K562 (cell line): ENCODE results near the gene HRAS. TPM values are rescaled to one million over a fixed set of nuclear protein-coding genes. Genes with fewer than 3 reads are reported as not detected.
A peak's percentile ranks its signal among the peaks of the same experiment; 100 is the strongest.

Source experiments
- ARID3A ChIP-seq: IDR thresholded peaks from 2 replicates; pipeline ENCODE4 v1.6.1; 2012; ENCODE audit warnings: low read depth, low read length, improper control_type of control experiment, borderline replicate concordance
- CHD1 ChIP-seq: fragments of 200-600 bp; sonication (generic); IDR thresholded peaks from one replicate; pipeline ENCODE4 v1.6.1; 2012; ENCODE audit warnings: mild to moderate bottlenecking, moderate library complexity, low read length, inconsistent platforms
- E2F6 ChIP-seq, 2 experiments: IDR thresholded peaks; 2 replicates each; pipeline ENCODE4 v1.6.1; 2011; ENCODE audit warnings: borderline replicate concordance in 1 of 2, control low read depth in 1 of 2, low read depth in 1 of 2, low read length in 1 of 2, mild to moderate bottlenecking in 1 of 2, mixed read lengths in 1 of 2, moderate library complexity in 1 of 2; ENCODE audit not compliant: insufficient read depth in 1 of 2, insufficient read length in 1 of 2, poor library complexity in 1 of 2, severe bottlenecking in 1 of 2; ENCODE audit errors: extremely low read depth in 1 of 2
- GATAD2A ChIP-seq: fragments of 450-650 bp; IDR thresholded peaks from 2 replicates; pipeline ENCODE4 v1.6.1; 2017
- GTF2F1 ChIP-seq: IDR thresholded peaks from 2 replicates; pipeline ENCODE4 v1.6.1; 2011; ENCODE audit warnings: low read depth, low read length, improper control_type of control experiment
- JUN ChIP-seq, 2 experiments: sonication (generic) in 1 of 2; formaldehyde crosslinking in 1 of 2; IDR thresholded peaks; 2 replicates each; pipeline versions ENCODE4 v1.6.1 to v1.8.0; 2012 to 2022; ENCODE audit warnings: borderline replicate concordance in 2 of 2, mild to moderate bottlenecking in 2 of 2, improper control_type of control experiment in 1 of 2, low read depth in 1 of 2, low read length in 1 of 2, missing genetic modification reagents in 1 of 2
- L3MBTL2 ChIP-seq: fragments of 450-650 bp; IDR thresholded peaks from 2 replicates; pipeline ENCODE4 v1.6.1; 2016; ENCODE audit warnings: mild to moderate bottlenecking, moderate library complexity
- NCOA2 ChIP-seq, 2 experiments: fragments of 450-650 bp; IDR thresholded peaks; 2 replicates each; pipeline ENCODE4 v1.6.1; 2018; ENCODE audit warnings: mild to moderate bottlenecking in 2 of 2, moderate library complexity in 1 of 2; ENCODE audit not compliant: partially characterized antibody in 2 of 2
- RFX5 ChIP-seq: IDR thresholded peaks from 2 replicates; pipeline ENCODE4 v1.6.1; 2011; ENCODE audit warnings: low read depth, mild to moderate bottlenecking, improper control_type of control experiment, low read length
- SIN3A ChIP-seq, 2 experiments: fragments of 150-350 bp in 1 of 2; IDR thresholded peaks; 2 replicates each; pipeline ENCODE4 v1.6.1; 2011 to 2016; ENCODE audit warnings: borderline replicate concordance in 2 of 2, low read depth in 2 of 2, low read length in 2 of 2, mild to moderate bottlenecking in 2 of 2, moderate library complexity in 2 of 2; ENCODE audit not compliant: control insufficient read depth in 1 of 2
- SMAD4 ChIP-seq: fragments of 250-450 bp; sonication (Bioruptor Pico); conservative IDR thresholded peaks from 2 replicates; pipeline ENCODE4 v1.8.0; 2021; ENCODE audit warnings: inconsistent platforms, mild to moderate bottlenecking, moderate library complexity
- THAP7 ChIP-seq: fragments of 250-450 bp; sonication (Bioruptor Pico); IDR thresholded peaks from 2 replicates; pipeline ENCODE4 v1.5.0; 2021
- ZBTB17 ChIP-seq: fragments of 450-650 bp; formaldehyde crosslinking; IDR thresholded peaks from 2 replicates; pipeline ENCODE4 v1.4.0; 2020; ENCODE audit warnings: mild to moderate bottlenecking
- ZBTB34 ChIP-seq: fragments of 250-450 bp; sonication (Bioruptor Pico); IDR thresholded peaks from 2 replicates; pipeline ENCODE4 v1.8.0; 2021; ENCODE audit warnings: mild to moderate bottlenecking, moderate library complexity
- ZFP36 ChIP-seq: fragments of 150-350 bp; IDR thresholded peaks from 2 replicates; pipeline ENCODE4 v1.6.1; 2018; ENCODE audit warnings: low read length, low read depth; ENCODE audit not compliant: partially characterized antibody
- ZKSCAN1 ChIP-seq: fragments of 150-350 bp; IDR thresholded peaks from 2 replicates; pipeline ENCODE4 v1.6.1; 2016; ENCODE audit warnings: low read depth, low read length
- ZKSCAN8 ChIP-seq: fragments of 200-800 bp; sonication (Bioruptor generic); IDR thresholded peaks from 2 replicates; pipeline ENCODE4 v1.6.1; 2016; ENCODE audit warnings: missing genetic modification characterization, missing compliant biosample characterization
- ZNF12 ChIP-seq: sonication (generic); formaldehyde crosslinking; IDR thresholded peaks from 2 replicates; pipeline ENCODE4 v1.4.0; 2020; ENCODE audit warnings: mild to moderate bottlenecking, missing genetic modification reagents
- ZZZ3 ChIP-seq: fragments of 450-650 bp; IDR thresholded peaks from 2 replicates; pipeline ENCODE4 v1.6.1; 2016; ENCODE audit warnings: antibody characterized with exemption, mild to moderate bottlenecking, moderate library complexity
- polyA plus RNA-seq, 8 experiments: library from polyadenylated mRNA; depleted of rRNA in 4 of 8; stranded (reverse) in 5 of 8; unstranded in 3 of 8; fragments of >200 nt; fragmentation: Nextera tagmentation in 2 of 8; fragmentation: Illumina TruSeq in 1 of 8; extraction: Ambion mirVana in 2 of 8; extraction: Trizol in 1 of 8; gene quantifications; 2 replicates each; pipeline versions ENCODE4 v1.2.1 to v1.2.3, GENCODE V29; 2011 to 2014; ENCODE audit warnings: inconsistent platforms in 1 of 8, missing spikeins in 1 of 8
- total RNA-seq, 7 experiments: library from RNA; depleted of rRNA in 6 of 7; stranded (reverse); fragments of >200 nt in 6 of 7; fragmentation: Illumina TruSeq in 2 of 7; extraction: Trizol in 2 of 7; gene quantifications; 2 replicates each; pipeline versions ENCODE4 v1.2.1 to v1.2.3, GENCODE V29; 2011 to 2021; ENCODE audit warnings: low replicate concordance in 1 of 7

The HRAS gene
- total and polyA plus RNA-seq, 9 of the 15 experiments (the other 6 are each of a cell fraction or from before 2014, with no cell fraction given): 2.8 to 73.5 (median 29.6) TPM

- TF ChIP-seq L3MBTL2 (peak; percentile 47; the same call in 1 of the 2 replicates), SMAD4 (CRISPR knock-in tag) (0 out of 2 replicates have a peak, but pooled peaks have one; percentile 2), SIN3A (IDR thresholded peaks at IDR 0.05; ENCODE audit: borderline replicate concordance in 2 of 2, control insufficient read depth in 1 of 2, low read depth in 2 of 2, low read length in 2 of 2) (0 out of 4 replicates have a peak, but pooled peaks of 1 of the 2 experiments have one; percentile 2), ZNF12 (CRISPR knock-in tag) (no peak), ARID3A (no peak), RFX5 (no peak), JUN (IDR thresholded peaks at IDR 0.05; ENCODE audit: borderline replicate concordance, low read depth, low read length) (no peak), JUN (CRISPR knock-in tag; IDR thresholded peaks at IDR 0.05; ENCODE audit: borderline replicate concordance) (no peak), ZBTB17 (CRISPR knock-in tag) (no peak), GATAD2A (no peak), ZZZ3 (no peak), ZFP36 (no peak), ZKSCAN8 (CRISPR knock-in tag) (no peak), NCOA2 (IDR thresholded peaks at IDR 0.05; ENCODE audit: partially characterized antibody in 2 of 2) (no peak), GTF2F1 (no peak), THAP7 (CRISPR knock-in tag) (no peak), CHD1 (peak; percentile 64), ZBTB34 (no peak), E2F6 (IDR thresholded peaks at IDR 0.05; ENCODE audit: borderline replicate concordance in 1 of 2, extremely low read depth in 1 of 2, insufficient read depth in 1 of 2, insufficient read length in 1 of 2, low read depth in 1 of 2, low read length in 1 of 2, poor library complexity in 1 of 2, severe bottlenecking in 1 of 2) (peak in 1 of 2 experiments; percentile 3), ZKSCAN1 (no peak)
Measured at GRCh38 chr11:507727-508515, 27.5 kb downstream of the HRAS start (continued).
